CD4-positive, CD25-positive, alpha-beta regulatory T cell (primary cell): ENCODE measurements around the gene MALT1. TPM values are rescaled to one million over a fixed set of nuclear protein-coding genes. Genes with fewer than 3 reads are reported as not detected.

Source experiments
- ATAC-seq, 2 donors: fragments of 150-1000 bp; cut with Tn5 transposase; one replicate each; pipeline ENCODE4 v1.10.0; 2021; ENCODE audit warnings: low read depth in 2 of 2, moderate number of reproducible peaks in 2 of 2, moderate library complexity in 1 of 2
- DNase-seq, 3 donors: peaks; one replicate each; pipeline versions ENCODE4 v3.0.0 to v3.0.0-alpha.2; 2012 to 2022; ENCODE audit warnings: mixed read lengths in 1 of 3
- H3K27ac ChIP-seq: one replicate; pipeline ENCODE4 v1.7.0; 2013; ENCODE audit warnings: mild to moderate bottlenecking, low read length; ENCODE audit not compliant: insufficient read depth, poor library complexity, severe bottlenecking
- H3K27me3 ChIP-seq: one replicate; pipeline ENCODE4 v1.7.0; 2013; ENCODE audit warnings: low read length; ENCODE audit not compliant: control insufficient read depth, insufficient read depth
- H3K36me3 ChIP-seq: one replicate; pipeline ENCODE4 v1.7.0; 2013; ENCODE audit warnings: mild to moderate bottlenecking, low read length, moderate library complexity; ENCODE audit not compliant: control insufficient read depth, insufficient read depth
- H3K4me1 ChIP-seq: 2 replicates; pipeline ENCODE4 v1.7.0; 2013; ENCODE audit warnings: mild to moderate bottlenecking, low read length; ENCODE audit not compliant: insufficient read depth, control insufficient read depth, poor library complexity, severe bottlenecking
- H3K4me3 ChIP-seq: one replicate; pipeline ENCODE4 v1.7.0; 2013; ENCODE audit warnings: low read depth, mild to moderate bottlenecking, low read length, moderate library complexity
- H3K9me3 ChIP-seq, 2 experiments: 1 replicate in 1 of 2; 2 replicates in 1 of 2; pipeline ENCODE4 v1.7.0; 2013; ENCODE audit warnings: low read length in 2 of 2, mild to moderate bottlenecking in 1 of 2, moderate library complexity in 1 of 2; ENCODE audit not compliant: control insufficient read depth in 2 of 2
- H3K27ac Mint-ChIP-seq, 3 donors: one replicate each; pipeline ENCODE4 v1.8.0; 2020 to 2022; ENCODE audit warnings: mild to moderate bottlenecking in 3 of 3, mixed read lengths in 3 of 3, moderate library complexity in 2 of 3
- H3K27me3 Mint-ChIP-seq: one replicate; pipeline ENCODE4 v1.8.0; 2022; ENCODE audit warnings: mild to moderate bottlenecking, mixed read lengths
- H3K36me3 Mint-ChIP-seq: one replicate; pipeline ENCODE4 v1.8.0; 2020; ENCODE audit warnings: mixed read lengths
- H3K4me1 Mint-ChIP-seq, 4 donors: one replicate each; pipeline ENCODE4 v1.8.0; 2020 to 2022; ENCODE audit warnings: mixed read lengths in 4 of 4, mild to moderate bottlenecking in 1 of 4
- H3K4me3 Mint-ChIP-seq, 4 donors: one replicate each; pipeline ENCODE4 v1.8.0; 2020 to 2022; ENCODE audit warnings: mild to moderate bottlenecking in 4 of 4, mixed read lengths in 4 of 4, moderate library complexity in 3 of 4
- H3K9me3 Mint-ChIP-seq, 7 donors: one replicate each; pipeline ENCODE4 v1.8.0; 2020 to 2022; ENCODE audit warnings: mixed read lengths in 7 of 7, mild to moderate bottlenecking in 3 of 7, moderate library complexity in 2 of 7
- polyA plus RNA-seq, 4 donors: library from polyadenylated mRNA; unstranded; fragments of 300-500 nt; fragmentation: Illumina TruSeq; gene quantifications; one replicate each; pipeline ENCODE4 v1.2.3, GENCODE V29; 2021
- total RNA-seq: library from RNA; stranded (reverse); gene quantifications from one replicate; pipeline ENCODE4 v1.2.3, GENCODE V29; 2022

MALT1 gene
- total and polyA plus RNA-seq, 5 donors from 2014 or later, result 39.4 to 99.0 (median 47.4) TPM

DNA sequence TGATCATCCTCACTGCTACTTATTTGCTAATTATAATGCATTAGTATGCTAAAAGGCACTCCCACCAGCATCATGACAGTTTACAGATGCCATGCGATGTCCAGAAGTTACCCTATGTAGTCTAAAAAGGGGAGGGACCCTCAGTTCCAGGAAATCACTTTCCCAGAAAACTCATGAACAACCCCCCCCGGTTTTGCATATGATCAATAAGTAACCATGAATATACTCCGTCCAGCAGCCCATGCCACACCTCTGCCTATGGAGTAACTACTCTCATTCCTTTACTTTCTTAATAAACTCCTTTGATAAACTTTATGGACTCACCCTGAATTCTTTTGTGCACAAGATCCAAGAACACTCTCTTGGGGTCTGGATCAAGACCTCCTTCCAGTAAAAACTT is 86.8 kb downstream of the MALT1 start:
- DNase-seq (no peak), ATAC-seq (no peak)
- Mint-ChIP-seq H3K4me1 (peaks cover 5 to 35% (median 27%) of the 10 kb centered on the region in 4 donors), H3K9me3 (no peaks in the 10 kb centered on the region), H3K27me3 (peaks cover 13% of the 10 kb centered on the region), H3K36me3 (no peaks in the 10 kb centered on the region), H3K4me3 (peak overlapping the region in 1 of 4 donors; percentile 13), H3K27ac (peak overlapping the region; percentile 26 to 70 (median 38))
- Histone ChIP-seq H3K9me3 (no peaks in the 10 kb centered on the region), H3K27me3 (no peaks in the 10 kb centered on the region), H3K27ac (no peak overlapping the region), H3K4me1 (peaks cover 8% of the 10 kb centered on the region), H3K36me3 (no peaks in the 10 kb centered on the region), H3K4me3 (no peak overlapping the region)

DNA sequence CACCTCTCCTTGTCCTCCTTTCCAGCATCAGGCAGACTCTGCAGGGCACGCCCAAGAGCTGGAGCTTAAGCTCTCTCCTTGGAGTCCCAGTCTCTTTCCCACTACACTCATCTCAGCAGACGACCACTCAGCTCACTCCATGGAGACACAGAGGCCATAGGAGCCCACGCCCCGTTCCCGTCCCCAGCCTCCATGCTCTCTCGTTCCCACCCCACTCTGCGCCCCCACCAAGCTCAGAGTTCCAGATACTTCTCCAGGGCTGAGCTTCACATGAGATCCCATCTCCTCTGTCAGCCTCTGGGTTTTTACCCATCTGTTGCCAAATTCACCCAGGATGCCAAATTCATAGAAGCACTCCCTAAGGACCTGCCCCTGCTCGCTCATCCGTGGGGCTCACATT is 87.3 kb downstream of the MALT1 start:
- Mint-ChIP-seq H3K27ac (peak overlapping the region; percentile 70 to 85 (median 74)), H3K36me3 (no peaks in the 10 kb centered on the region), H3K4me3 (peak overlapping the region in 1 of 4 donors; percentile 63), H3K9me3 (no peaks in the 10 kb centered on the region), H3K27me3 (peaks cover 13% of the 10 kb centered on the region), H3K4me1 (peaks cover 5 to 35% (median 27%) of the 10 kb centered on the region in 4 donors)
- peaks cover 8% of the 10 kb centered on the region for H3K4me1 ChIP-seq
- no peak for ATAC-seq
- no peak for DNase-seq
- H3K36me3 ChIP-seq, result no peaks in the 10 kb centered on the region
- H3K4me3 ChIP-seq, result no peak overlapping the region
- no peaks in the 10 kb centered on the region for H3K9me3 ChIP-seq
- no peaks in the 10 kb centered on the region for H3K27me3 ChIP-seq
- H3K27ac ChIP-seq, result no peak overlapping the region

DNA sequence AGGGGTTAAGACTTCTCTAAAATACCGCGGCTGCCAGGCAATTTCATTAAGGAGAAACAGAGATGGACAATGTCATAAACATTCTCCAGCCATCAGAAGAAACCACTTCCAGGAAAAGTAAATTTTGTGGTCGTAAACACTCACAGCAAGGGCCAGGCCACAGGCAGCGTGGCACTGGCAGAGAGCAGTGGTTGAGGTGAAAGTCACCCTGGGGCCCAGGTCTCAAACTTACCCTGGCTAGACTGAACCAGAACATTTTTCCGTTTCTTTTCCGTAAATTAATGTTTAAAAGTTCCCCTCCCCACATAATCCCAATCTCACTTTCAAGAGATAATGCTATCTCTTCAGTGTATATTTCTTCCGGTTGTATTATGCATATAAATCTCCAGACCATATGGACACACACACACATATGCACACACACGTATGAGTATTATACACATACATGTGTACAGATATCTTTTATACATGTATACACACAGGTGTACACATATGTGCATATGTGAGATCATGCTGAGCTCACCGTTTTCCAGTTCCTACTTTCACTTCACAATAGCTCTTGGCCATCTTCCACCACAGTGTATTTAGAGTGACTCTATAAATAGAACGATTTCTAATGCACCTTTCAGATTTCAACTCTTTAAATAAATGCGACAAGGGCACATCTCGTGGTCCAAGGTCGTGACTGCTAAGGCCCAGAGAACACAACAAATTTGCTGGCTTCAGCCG is 90.1 kb downstream of the MALT1 start:
- no peaks in the 10 kb centered on the region for H3K9me3 ChIP-seq
- no peak overlapping the region for H3K4me3 Mint-ChIP-seq
- H3K36me3 ChIP-seq, result no peaks in the 10 kb centered on the region
- no peak overlapping the region for H3K4me3 ChIP-seq
- H3K4me1 ChIP-seq, result peaks cover 8% of the 10 kb centered on the region
- peak overlapping the region in 1 of 3 donors; percentile 63 for H3K27ac Mint-ChIP-seq
- no peaks in the 10 kb centered on the region for H3K36me3 Mint-ChIP-seq
- H3K27ac ChIP-seq, result no peak overlapping the region
- H3K9me3 Mint-ChIP-seq, result no peaks in the 10 kb centered on the region
- H3K4me1 Mint-ChIP-seq, result peaks cover 10 to 24% (median 17%) of the 10 kb centered on the region in 4 donors
- peaks cover 34% of the 10 kb centered on the region for H3K27me3 Mint-ChIP-seq
- no peak for DNase-seq
- H3K27me3 ChIP-seq, result peaks cover 8% of the 10 kb centered on the region
- ATAC-seq, result no peak

DNA sequence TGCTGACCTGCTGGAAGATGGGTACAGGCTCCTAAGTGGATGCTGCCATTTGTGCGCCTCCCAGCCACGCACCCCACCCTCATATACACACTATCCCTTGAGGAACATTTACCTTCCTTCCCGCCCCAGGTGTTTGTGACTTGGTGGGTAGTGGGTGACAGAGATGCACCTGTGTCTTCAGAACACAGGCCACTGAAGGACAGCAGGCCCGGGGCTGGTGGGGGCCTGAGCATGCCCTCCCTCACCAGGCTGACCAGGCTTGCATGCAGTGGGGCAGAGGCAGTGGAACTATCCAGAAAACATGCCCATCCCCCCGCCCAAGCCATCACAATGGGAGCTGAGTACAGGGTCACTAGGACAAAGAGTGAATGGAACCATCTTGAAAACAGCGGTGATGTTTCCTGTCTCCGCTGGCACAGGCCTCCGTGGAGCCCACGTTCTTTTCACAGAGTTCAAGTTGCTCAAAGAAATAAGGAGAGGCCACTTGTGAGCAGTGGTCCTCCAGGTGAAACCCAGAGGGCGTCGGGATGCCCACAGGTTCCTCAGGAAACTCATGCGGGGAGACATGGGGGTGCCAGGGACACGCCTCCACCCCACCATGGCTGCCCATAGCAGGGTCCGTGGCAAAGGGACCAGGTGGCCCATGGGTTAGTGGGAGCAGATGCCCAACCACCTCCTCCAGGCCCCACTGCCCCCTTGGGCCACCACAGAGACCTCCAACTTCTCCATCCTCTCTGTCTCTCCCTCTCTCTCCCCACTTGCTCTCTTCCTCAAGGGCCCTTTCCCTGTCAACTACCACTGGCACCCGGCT is 90.9 kb downstream of the MALT1 start:
- Histone ChIP-seq H3K4me3 (no peak overlapping the region), H3K9me3 (no peaks in the 10 kb centered on the region), H3K27ac (no peak overlapping the region), H3K36me3 (no peaks in the 10 kb centered on the region), H3K4me1 (peaks cover 8% of the 10 kb centered on the region), H3K27me3 (peaks cover 13% of the 10 kb centered on the region)
- peak overlapping the region in 1 of 3 donors; percentile 63 for H3K27ac Mint-ChIP-seq
- no peak overlapping the region for H3K4me3 Mint-ChIP-seq
- H3K27me3 Mint-ChIP-seq, result peaks cover 38% of the 10 kb centered on the region
- ATAC-seq, result no peak
- no peaks in the 10 kb centered on the region for H3K9me3 Mint-ChIP-seq
- no peak for DNase-seq
- peaks cover 10 to 20% (median 13%) of the 10 kb centered on the region in 4 donors for H3K4me1 Mint-ChIP-seq
- H3K36me3 Mint-ChIP-seq, result no peaks in the 10 kb centered on the region

DNA sequence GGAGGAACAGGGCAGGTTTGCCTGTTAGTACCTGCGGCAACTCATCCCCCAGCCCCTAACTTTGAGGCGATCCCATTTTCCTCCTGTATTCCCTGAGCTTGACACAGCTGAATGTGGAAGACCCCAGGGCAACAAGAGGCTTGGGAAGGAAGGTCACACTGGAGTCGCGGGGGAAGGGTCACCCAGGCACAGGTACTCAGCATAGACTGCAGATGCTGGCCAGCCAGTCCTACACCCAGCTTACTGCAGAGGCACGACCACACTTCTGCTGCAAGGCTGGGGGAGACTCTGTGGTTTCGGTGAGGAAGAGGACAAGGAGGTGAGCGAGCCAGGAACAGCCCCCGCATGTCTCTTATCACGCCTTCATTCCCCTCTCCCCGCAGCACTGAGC is 91.5 kb downstream of the MALT1 start:
- no peaks in the 10 kb centered on the region for H3K36me3 Mint-ChIP-seq
- DNase-seq (no peak), ATAC-seq (no peak)
- H3K27ac Mint-ChIP-seq, result no peak overlapping the region
- H3K27me3 ChIP-seq, result peaks cover 13% of the 10 kb centered on the region
- H3K4me1 ChIP-seq, result peaks cover 8% of the 10 kb centered on the region
- peaks cover 42% of the 10 kb centered on the region for H3K27me3 Mint-ChIP-seq
- peaks cover 10 to 20% (median 12%) of the 10 kb centered on the region in 4 donors for H3K4me1 Mint-ChIP-seq
- H3K9me3 ChIP-seq, result no peaks in the 10 kb centered on the region
- no peak overlapping the region for H3K27ac ChIP-seq
- no peaks in the 10 kb centered on the region for H3K36me3 ChIP-seq
- no peak overlapping the region for H3K4me3 Mint-ChIP-seq
- no peak overlapping the region for H3K4me3 ChIP-seq
- no peaks in the 10 kb centered on the region for H3K9me3 Mint-ChIP-seq

DNA sequence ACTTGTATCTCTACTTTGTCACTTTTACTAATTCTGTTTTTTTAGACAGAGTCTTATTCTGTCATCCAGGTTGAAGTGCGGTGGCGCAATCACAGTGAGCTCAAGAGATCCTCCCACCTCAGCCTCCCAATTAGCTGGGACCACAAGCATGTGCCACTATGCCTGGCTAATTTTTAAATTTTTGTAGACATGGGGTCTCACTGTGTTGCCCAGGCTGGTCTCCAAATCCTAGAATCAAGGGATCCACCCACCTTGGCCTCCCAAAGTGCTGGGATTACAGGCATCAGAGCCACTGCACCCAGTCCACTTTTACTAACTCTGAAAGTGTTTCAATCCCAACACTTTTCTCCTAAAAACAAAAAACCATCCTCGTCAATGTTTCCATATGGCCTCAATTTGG is 94.9 kb downstream of the MALT1 start:
- no peaks in the 10 kb centered on the region for H3K9me3 Mint-ChIP-seq
- no peak overlapping the region for H3K4me3 Mint-ChIP-seq
- Histone ChIP-seq H3K36me3 (no peaks in the 10 kb centered on the region), H3K27ac (no peak overlapping the region), H3K27me3 (peaks cover 13% of the 10 kb centered on the region), H3K4me1 (peaks cover 14% of the 10 kb centered on the region), H3K9me3 (no peaks in the 10 kb centered on the region), H3K4me3 (no peak overlapping the region)
- H3K27me3 Mint-ChIP-seq, result peaks cover 60% of the 10 kb centered on the region
- ATAC-seq (no peak), DNase-seq (no peak)
- peak overlapping the region in 1 of 3 donors; percentile 32 for H3K27ac Mint-ChIP-seq
- no peaks in the 10 kb centered on the region for H3K36me3 Mint-ChIP-seq
- peaks cover 10 to 21% (median 15%) of the 10 kb centered on the region in 4 donors for H3K4me1 Mint-ChIP-seq

DNA sequence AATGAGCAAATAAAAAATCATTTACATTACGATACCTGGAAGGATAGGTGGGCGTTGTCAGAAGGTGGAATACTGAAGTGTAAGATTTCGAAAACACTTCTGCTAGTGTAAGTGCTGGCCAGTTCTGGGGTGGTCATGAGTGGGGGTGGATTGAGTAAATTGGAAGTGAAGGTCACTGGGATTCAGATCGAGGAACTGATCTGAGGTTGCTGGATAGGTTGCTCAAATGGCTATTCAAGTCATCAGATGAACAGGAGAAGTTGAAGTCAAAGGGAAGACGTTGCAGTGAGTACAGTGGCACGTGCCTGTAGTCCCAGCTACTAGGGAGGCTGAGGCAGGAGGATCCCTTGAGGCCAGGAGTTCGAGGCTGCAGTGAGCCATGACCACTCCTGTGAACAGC is 95.7 kb downstream of the MALT1 start:
- Mint-ChIP-seq H3K4me3 (no peak overlapping the region), H3K27me3 (peaks cover 60% of the 10 kb centered on the region), H3K9me3 (no peaks in the 10 kb centered on the region), H3K4me1 (peaks cover 5 to 18% (median 11%) of the 10 kb centered on the region in 4 donors), H3K27ac (no peak overlapping the region), H3K36me3 (no peaks in the 10 kb centered on the region)
- ATAC-seq (no peak), DNase-seq (no peak)
- Histone ChIP-seq H3K36me3 (no peaks in the 10 kb centered on the region), H3K4me1 (peaks cover 14% of the 10 kb centered on the region), H3K4me3 (no peak overlapping the region), H3K27ac (no peak overlapping the region), H3K9me3 (no peaks in the 10 kb centered on the region), H3K27me3 (peaks cover 13% of the 10 kb centered on the region)
